Cardiac fibroblast (primary cell): ENCODE data around the gene ALPG.
"Not testable (repeated sequence)": the region's sequence is repeated elsewhere in the genome, so short reads cannot be mapped to it uniquely, and the experiment has no call there.

Experiments
- DNase-seq, 2 donors: peaks; one replicate each; pipeline versions ENCODE4 v3.0.0 to v3.0.0-alpha.2; 2010; ENCODE audit warnings: low read depth in 2 of 2
- H3K4me3 ChIP-seq, 2 donors: replicated peaks in 1 of 2; 1 replicate in 1 of 2; 2 replicates in 1 of 2; pipeline ENCODE4 v1.5.1; 2011; ENCODE audit warnings: low read depth in 2 of 2, low read length in 2 of 2, mild to moderate bottlenecking in 2 of 2, moderate library complexity in 1 of 2
- TF ChIP-seq, protein P1 (sequence below): IDR thresholded peaks from one replicate; pipeline ENCODE4 v1.5.1; 2011; ENCODE audit warnings: low read depth, mild to moderate bottlenecking, low read length, inconsistent platforms

ALPG gene

DNA sequence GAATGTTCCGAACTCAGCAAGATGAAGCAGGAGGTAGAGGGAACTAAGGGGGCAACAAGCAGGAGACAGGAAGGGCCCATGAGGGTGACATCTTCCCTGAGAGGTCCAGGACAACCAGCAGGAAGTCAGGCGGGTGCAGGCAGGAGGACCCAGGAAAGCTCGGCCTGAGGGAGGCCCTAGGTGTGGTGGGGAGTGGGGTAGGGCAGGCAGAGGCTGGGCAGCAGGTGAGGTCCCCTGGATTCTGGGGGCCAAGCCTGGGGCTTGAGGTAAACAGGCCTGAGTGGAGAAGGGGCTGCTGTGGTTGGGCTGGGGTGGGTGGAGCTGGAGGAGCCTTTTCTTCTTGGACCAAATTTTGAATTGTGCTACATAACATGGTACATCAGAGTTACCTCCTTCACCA lies 4.1 kb upstream of the ALPG start:
- H3K4me3 ChIP-seq = no peak overlapping the region
- TF ChIP-seq, protein P1, sequence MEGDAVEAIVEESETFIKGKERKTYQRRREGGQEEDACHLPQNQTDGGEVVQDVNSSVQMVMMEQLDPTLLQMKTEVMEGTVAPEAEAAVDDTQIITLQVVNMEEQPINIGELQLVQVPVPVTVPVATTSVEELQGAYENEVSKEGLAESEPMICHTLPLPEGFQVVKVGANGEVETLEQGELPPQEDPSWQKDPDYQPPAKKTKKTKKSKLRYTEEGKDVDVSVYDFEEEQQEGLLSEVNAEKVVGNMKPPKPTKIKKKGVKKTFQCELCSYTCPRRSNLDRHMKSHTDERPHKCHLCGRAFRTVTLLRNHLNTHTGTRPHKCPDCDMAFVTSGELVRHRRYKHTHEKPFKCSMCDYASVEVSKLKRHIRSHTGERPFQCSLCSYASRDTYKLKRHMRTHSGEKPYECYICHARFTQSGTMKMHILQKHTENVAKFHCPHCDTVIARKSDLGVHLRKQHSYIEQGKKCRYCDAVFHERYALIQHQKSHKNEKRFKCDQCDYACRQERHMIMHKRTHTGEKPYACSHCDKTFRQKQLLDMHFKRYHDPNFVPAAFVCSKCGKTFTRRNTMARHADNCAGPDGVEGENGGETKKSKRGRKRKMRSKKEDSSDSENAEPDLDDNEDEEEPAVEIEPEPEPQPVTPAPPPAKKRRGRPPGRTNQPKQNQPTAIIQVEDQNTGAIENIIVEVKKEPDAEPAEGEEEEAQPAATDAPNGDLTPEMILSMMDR = no peak
- no peak for DNase-seq

DNA sequence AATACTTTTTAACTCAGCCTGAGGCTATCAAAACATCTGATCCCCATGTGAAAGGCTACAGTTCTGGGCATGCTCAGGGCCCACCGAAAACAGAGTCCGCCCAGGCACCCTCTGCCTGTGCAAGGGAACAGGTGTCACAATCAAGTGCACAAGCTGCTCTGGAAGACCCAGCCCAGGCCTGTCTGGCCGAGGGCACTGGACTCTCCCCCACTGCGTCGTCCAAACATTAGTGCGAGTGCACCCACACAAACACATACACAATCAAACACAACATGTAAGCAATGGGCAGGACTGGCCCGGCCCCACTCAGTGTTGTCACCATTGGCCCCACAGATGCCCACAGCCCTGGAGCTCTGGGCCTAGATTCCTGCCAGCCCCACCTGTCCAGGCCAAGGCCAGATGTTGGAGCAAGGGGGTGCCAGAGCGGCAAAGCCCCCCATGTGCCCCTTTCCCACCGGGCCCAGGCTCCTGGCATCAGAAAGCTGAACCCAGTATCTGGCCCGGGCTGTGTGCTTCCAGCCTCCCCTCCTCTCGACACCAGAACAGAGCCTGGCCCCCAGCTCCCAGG lies 617 bp upstream of the ALPG start:
- no peak overlapping the region for H3K4me3 ChIP-seq
- TF ChIP-seq, protein P1 = no peak
- no peak for DNase-seq

DNA sequence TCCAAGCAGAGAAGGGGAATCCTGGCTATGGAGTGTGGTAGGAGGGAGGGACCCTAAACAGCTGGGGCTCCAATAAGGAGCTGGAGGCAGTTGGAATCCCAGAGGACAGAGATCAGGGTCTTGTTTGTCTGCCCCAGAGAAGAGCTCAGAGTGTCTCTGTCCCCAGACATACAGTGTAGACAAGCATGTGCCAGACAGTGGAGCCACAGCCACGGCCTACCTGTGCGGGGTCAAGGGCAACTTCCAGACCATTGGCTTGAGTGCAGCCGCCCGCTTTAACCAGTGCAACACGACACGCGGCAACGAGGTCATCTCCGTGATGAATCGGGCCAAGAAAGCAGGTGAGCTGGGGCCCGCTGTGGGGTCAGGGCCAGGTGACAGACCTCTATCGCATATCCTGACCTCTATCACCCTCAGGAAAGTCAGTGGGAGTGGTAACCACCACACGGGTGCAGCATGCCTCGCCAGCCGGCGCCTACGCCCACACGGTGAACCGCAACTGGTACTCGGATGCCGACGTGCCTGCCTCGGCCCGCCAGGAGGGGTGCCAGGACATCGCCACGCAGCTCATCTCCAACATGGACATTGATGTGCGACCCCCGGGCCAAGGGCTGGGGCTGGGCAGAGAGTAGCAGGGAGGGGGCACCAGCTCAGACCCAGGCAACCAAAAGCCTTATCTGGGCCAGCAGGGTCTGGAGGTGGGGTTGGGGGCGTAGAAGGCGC lies 945 bp downstream of the ALPG start:
- not testable (repeated sequence) for H3K4me3 ChIP-seq, DNase-seq

DNA sequence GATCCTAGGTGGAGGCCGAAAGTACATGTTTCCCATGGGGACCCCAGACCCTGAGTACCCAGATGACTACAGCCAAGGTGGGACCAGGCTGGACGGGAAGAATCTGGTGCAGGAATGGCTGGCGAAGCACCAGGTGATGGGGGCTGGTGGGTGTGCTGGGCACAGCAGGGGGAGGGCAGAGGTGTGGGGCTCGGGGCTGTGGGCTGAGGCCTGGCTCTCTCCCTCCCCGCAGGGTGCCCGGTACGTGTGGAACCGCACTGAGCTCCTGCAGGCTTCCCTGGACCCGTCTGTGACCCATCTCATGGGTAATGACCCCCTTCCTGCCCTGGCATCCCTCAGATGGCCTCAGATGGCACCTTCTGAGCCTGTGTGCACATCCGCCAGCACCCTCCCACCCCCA lies 1.6 kb downstream of the ALPG start:
- not testable (repeated sequence) for H3K4me3 ChIP-seq, DNase-seq

DNA sequence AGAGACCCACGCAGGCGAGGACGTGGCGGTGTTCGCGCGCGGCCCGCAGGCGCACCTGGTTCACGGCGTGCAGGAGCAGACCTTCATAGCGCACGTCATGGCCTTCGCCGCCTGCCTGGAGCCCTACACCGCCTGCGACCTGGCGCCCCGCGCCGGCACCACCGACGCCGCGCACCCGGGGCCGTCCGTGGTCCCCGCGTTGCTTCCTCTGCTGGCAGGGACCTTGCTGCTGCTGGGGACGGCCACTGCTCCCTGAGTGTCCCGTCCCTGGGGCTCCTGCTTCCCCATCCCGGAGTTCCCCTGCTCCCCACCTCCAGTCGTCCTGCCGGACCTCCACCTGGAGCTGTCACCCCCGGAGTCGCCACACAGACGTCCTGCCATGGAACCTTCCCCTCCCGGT lies 3.0 kb downstream of the ALPG start:
- not testable (repeated sequence) for H3K4me3 ChIP-seq, DNase-seq

DNA sequence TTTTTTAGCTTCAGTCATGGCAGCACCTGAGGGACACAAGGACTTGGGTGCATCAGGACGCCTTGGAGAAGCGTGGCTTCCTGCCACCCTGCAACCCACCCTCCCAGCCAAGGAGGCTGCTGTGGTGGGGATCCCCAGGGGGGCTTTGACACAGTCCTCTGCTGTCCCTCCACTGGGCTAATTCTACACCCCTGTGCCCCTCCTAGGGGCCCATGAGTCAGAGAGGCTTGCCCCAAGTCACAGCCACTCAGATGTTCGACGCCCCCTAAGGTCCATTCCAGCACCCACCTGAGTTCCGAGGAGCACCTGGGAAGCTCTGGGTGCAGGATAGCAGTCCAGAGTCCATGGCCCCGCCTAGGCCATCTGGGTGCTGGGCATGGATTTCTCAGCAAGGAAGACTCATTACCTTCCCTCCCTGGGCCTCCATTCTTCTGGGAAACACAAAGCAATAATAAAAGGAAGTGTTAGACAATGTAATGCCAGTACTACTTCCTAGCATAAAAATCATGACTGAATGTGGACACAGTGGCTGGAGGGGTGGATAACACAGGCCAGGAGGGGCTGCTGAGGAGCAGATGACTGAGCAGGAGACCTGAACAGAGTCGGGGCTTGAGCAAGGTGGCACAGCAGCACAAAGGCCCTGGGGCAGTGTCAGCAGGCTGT lies 3.7 kb downstream of the ALPG start:
- no peak for DNase-seq
- no peak overlapping the region for H3K4me3 ChIP-seq
- TF ChIP-seq, protein P1 = no peak

DNA sequence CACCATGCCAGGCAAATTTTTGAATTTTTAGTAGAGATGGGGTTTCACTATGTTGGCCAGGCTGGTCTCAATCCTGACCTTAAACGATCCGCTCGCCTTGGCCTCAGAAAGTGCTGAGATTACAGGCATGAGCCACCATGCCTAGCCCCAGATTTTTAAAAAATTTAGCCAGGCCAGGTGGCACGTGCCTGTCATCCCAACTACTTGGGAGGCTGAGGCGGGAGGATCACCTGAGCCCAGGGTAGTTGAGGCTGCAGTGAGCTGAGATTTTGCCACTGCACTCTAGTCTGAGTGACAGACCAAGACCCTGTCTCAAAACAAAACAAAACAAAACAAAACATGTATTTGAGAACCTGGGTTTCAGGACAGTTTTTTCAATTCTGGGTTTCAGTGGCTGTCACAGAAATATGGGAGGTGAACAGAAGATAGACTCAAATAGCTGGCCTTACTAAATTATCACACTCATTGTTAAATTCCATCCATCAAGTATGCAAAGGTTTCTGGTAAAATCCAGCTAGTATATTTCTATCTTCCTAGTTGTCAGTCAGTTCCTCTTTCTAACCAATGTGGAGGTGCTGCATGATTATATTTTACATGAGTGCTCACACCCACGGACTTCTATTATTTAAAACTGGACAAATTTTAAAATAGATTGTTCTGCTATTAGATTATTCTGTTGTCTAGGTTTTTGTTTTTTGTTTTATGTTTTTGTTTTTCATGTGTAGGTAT lies 5.4 kb downstream of the ALPG start:
- no peak overlapping the region for H3K4me3 ChIP-seq
- TF ChIP-seq, protein P1 = no peak
- DNase-seq = no peak

DNA sequence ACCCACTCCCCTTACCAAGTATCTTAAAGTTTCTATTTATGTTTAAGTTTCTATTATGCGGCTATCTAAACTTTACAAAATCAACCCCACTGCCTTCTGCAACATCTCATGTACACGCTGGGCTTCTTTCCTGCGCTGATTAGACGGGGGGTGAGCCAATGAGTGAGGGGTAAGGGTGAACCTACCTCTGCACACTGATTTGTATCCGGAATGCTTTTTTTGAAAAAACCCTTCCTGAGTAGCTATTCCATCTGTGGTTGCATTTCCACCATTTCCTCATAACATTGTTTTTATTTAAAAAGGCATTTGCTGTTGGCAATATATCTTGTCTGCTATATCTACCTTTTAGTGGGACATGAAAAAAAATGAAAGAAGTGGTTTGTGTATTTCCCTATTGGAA lies 6.3 kb downstream of the ALPG start:
- TF ChIP-seq, protein P1 = no peak
- H3K4me3 ChIP-seq = no peak overlapping the region
- DNase-seq = no peak
